Ureter (tissue), 1 donor: Measurements from ENCODE around the gene C6orf15. TPM values are rescaled to one million over a fixed set of nuclear protein-coding genes. Genes with fewer than 3 reads are reported as not detected.

Source experiments
- DNase-seq: peaks from one replicate; pipeline ENCODE4 v3.0.0-alpha.2; 2020; ENCODE audit warnings: low spot score
- total RNA-seq: library from RNA; stranded (reverse); gene quantifications from one replicate; pipeline ENCODE4 v1.2.4, GENCODE V29; 2023
- donor health status: DM: yes; HTN: yes; CAD: no.

C6orf15 gene
- total RNA-seq, 1 donor from 2014 or later: not detected

GRCh38 chr6:31130751-31131150, 18.4 kb upstream of the C6orf15 start:
- no peak for DNase-seq

DNA sequence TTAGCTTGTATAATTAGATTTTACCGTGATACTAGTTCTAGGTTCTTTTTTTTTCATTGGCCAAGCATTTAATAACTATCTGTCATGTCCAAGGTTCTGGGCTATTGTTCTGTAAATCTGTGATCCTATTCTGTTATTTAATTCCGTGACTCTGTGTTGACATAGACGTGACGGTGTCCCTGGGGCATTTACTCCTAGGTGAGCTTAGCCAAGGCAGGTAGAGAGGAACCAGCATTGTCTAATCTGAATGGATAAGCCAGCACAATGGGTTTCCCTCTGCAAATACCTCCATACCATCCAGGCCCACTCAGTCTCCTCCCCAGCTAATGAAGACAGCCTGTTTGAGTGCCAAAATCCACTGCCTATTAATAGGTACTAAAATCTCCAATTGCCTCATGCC, 16.8 kb upstream of the C6orf15 start:
- DNase-seq: no peak

DNA sequence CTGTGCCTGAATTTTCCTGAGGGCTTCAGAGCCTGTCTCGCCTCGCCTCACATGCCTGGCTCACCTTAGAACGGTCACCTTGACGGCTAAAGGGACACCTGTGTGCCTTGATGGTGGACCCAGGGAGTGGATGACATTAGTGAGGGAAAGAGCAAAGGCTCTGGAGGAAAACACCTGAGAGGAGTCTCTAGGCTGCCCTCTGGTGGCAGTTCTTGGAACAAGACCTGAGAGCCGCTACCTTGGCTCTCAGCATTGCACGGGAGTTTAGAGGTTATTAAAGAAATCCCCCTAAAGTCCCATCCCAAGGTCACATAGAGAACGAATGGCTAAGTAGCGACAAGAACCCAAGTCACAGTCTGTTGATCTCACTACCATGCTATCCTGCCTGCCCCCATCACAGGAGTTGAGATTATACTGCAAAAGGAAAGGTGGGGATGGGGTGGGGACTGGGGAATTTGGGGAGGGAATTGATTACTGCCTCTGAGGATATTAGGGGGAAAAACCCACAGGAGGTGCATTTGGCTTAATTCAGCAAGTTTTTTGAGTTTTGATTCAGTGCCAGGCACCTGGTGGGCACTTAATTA, 15.8 kb upstream of the C6orf15 start:
- no peak for DNase-seq

DNA sequence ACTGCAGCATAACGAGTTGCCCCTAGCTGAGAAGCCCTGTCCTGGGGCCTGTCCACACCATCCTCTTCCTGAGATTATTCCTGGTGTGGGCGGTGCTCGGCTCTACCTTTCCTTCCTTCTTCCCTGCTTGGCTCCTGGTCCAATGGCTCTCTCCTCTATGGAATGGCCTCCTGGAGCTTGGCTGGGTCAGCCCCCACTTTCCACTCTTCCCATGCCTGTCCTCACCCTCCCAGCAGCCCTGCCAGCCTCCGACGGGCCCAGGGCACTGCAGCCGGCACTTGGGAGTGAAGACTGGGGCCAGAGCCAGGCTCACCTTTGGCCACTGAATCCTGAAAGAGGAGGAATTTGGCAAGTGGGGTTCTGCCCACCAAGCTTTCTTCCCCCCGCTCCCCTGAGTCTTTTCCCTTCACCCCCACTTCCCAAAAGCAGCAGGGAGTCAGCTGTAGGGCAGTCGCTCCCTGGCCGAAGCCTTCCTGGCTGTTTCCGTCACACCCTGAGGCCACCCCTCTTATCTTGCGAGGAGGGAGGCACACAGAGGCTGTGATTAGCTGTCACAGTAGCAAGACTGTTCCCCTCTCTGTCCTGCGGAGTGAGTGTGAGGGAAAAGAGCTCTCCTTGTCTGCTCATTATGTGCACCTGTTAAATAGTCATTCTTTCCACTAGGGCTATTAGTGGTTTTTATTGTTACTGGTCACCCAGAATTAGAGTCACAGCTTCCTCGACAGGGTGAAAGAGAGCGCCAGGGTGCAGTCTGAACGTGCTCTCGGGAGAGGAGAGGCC, 14.2 kb upstream of the C6orf15 start:
- DNase-seq: no peak

DNA sequence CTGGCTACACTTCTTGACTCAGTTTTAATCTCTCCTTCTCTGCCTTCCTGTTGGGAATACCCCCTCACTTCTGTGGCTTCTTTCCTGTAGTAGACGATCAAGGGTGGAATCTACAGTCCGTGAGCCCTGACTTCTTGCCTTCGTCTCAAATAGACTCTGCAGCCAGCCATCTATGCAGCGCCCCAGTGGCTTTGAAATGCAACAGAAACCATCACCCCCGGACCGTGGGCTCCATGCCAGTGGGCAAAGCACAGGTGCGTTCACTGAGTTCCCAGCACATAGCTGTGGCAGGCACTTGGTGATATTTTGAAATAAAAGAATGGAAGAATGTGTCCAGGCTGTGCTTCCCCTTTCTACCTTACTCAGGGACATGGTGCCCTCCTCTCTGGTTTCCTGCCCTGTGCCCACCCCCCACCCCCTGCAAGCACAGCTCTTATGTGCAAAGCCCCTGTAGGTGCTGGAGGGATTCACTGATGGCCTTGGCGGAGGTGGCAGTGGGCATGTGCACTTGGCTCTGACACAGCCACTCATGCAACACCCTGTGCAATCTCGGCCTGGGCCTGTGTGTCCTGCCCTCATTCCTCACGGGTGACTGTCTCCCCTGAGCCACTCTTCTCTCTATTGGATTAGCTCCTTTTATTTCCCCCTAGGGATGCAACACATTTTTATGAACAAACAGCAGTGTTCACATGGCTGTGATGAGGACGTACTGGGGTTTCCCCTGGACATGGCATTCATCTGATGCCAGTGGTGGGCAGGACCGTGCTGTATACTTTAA, 13.4 kb upstream of the C6orf15 start:
- DNase-seq: no peak

DNA sequence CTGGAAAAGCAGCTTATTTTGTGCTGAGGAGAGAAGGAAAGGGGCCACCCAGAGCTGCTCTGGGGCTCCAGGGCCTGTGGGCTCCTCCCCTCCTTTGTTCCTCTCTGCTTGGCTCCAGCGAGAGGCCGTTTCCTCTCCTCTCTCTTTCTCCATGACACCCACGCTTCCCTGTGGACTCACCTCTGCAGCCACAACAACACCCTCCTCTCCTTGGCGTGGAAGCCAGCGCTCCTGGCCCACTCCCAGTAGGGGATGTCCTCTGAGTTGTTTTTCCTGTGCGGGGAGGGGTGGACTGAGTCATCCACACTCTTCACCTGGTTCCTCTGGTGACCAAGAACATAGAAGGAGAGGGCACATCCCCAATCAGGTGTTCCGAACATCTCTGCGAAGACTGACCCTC, 12.8 kb upstream of the C6orf15 start:
- peak; percentile 59 for DNase-seq

DNA sequence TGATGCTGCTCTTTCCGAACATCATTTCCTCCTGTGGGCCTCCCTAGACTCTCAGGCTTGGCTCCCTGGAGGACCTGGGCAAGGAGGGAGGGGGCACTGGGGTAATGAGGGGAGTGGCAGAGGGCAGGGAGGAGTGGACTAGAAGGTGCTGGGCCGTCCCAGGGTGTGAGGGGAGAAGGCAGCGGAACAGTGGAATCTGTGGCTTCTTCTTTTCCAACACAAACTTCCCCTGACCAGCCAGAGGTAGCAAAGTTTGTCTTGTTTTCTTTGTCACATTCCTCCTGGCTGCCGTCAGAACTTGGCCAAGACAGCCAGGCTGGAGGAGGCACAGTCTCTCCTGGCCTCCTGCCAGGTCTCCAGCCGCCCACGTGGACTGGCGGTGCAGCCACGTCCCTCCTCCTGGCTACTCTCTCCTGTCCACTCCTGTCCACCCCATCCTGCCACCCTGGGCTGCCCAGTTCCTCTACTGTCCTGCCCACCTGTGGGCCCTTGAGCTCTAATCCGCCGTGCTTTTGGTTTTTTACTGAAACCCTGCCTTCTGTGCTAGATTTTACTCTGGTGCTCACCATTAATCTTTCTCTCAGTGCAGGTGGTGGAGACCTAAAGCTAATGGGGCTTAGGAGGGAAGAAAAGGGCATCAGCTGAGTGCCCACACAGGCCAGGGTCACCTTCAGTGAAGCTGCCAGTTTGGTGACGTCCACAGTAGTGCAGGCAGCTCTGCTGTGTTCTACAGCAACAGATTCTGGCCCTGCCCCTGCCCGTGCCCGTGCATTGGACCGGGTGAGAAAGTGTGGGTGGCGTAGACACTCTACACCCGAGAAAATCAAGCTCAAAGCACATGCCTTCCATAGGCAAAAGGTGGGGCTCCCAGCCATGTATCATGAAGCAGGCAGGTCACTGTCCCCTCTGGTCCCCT, 10.7 kb upstream of the C6orf15 start:
- DNase-seq: peak; percentile 90

DNA sequence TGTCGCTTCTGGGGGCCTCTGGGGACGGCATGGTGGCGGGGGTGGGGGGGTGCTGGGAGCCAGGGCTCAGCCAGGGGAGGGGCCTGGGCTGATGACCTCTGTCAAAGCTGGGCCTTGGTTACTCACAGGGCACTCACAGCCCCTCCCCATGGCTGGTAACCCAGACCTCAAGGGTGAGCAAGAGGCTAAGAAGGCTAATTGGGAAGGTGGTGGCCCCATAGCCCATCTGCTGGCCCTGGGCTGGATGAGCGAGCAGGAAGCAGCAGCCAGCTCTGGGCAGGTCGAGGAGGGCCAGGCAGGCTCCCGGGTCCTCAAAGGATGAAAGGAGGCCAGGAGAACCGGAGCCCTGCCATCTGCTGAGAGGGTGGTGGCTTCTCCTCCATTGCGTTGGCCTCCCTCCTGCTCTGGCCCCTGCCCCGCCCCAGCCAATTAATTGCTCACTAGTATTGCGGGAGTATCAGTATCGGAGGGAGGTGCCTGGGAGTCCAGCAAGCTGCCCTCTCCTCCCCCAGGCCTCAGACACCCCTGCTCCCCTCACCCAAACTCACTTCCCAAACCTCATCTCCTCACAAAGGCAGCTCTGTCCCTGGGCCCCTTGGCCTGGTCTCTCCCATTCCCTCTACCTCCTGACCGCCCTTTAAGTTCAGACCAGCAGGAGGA, 8.9 kb upstream of the C6orf15 start:
- DNase-seq: no peak

- no peak for DNase-seq
These were observed 8.0 kb upstream of the C6orf15 start, which contains the start of gene CDSN for GRCh38 chr6:31120151-31120915. TSS of gene CDSN (minus strand) at chr6:31120446. CDS start at chr6:31120419, 27 bp downstream.

DNA sequence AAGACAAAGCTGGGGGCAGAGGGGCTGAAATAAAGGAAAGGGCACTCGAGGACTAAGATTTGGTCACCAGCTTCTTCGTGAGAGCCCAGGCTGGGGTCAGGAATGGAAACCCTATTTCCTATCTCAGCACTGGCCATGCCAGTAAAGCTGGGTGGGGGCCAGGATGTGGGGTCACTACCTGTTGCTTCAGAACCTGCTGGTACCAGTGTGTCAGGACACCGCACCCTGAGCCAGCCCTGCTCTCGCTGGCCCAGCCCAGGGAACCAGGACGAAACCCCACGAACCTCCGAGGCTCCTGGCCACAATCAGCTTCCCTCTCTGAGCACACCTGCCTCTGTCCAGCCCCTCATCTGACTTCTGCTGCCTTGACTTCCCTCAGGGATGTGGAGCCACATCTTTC, 5.8 kb upstream of the C6orf15 start:
- no peak for DNase-seq

DNA sequence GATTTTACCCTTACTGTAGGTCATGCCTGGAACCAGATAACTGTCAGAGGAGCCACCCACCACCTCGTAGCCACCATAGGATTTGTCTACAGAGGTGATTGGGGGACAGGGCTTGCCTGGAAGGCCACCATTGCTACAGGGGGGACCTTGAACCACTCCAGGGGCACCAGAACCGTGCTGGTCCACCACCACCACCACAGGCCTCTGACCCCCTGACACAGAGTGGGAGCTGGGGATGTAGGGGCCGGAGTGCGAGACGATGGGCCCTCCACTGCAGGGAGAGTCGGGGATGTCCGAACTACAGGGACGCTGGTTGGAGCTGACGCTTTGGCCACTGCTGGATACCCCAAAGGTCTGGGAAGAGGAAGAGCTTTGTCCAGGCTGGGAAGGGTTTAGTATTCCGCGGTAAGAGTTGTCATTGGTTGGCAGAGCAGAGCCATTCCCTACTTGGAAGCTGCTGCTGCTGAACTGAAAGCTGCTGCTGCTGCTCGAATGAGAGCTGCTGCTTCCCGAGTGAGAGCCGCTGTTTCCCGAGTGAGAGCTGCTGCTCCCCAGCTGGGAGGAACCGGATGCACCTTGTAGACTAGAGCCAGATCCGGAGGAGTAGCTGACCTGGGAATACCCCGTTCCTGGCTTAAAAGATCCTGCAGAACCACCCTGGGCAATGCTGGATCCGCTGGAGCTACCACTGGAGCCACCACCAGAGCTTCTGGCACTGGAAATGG, 4.4 kb upstream of the C6orf15 start:
- no peak for DNase-seq

- DNase-seq: no peak
These were observed 3.7 kb upstream of the C6orf15 start for GRCh38 chr6:31115941-31116560.

- no peak for DNase-seq
These were observed 2.8 kb upstream of the C6orf15 start for GRCh38 chr6:31114970-31115849.

DNA sequence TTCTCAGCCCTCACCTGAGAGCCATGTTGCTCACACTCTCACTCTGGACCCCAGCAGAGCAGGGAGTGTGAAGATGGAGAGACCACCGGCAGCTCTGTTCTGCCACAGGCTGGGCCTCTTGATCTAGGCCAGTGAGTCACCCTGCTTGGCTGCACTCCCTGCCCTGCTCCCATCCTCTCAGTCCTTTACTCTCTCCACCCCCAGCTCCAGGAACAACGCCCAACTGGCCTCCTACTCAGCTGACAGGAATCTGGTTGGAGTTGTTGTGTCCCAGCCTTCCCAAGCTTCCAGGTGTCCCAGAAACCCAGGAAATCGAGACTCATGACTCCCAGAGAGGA, 2.1 kb upstream of the C6orf15 start, which contains the start of gene PSORS1C1:
Gene PSORS1C1, plus strand, starts transcription at position 260 of the 338 bp plus-strand sequence. CDS start 14,833 bp downstream, outside the sequence.
- DNase-seq: peak; percentile 69

- DNase-seq: no peak
These were observed 1.6 kb upstream of the C6orf15 start for GRCh38 chr6:31113861-31114540.

DNA sequence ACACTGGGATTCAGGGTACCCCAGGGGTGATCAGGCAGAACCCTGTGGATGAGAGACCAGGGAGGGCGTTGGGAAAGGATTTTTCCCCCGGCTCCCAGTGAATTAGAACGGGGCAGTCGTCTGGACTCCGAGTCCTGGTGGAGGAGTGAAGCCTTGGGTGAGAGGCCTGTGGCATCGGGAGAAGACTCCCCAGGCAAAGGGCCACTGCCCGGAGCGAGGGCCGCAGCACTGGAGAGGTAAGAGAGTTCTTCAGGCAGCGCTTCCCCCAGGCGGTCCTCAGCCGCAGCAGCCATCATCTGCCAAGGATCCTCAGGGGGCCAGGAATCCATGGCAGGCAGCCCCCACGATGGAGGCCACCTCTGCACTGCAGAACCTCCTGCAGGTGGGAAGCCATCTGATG, 663 bp downstream of the C6orf15 start:
- DNase-seq: no peak

DNA sequence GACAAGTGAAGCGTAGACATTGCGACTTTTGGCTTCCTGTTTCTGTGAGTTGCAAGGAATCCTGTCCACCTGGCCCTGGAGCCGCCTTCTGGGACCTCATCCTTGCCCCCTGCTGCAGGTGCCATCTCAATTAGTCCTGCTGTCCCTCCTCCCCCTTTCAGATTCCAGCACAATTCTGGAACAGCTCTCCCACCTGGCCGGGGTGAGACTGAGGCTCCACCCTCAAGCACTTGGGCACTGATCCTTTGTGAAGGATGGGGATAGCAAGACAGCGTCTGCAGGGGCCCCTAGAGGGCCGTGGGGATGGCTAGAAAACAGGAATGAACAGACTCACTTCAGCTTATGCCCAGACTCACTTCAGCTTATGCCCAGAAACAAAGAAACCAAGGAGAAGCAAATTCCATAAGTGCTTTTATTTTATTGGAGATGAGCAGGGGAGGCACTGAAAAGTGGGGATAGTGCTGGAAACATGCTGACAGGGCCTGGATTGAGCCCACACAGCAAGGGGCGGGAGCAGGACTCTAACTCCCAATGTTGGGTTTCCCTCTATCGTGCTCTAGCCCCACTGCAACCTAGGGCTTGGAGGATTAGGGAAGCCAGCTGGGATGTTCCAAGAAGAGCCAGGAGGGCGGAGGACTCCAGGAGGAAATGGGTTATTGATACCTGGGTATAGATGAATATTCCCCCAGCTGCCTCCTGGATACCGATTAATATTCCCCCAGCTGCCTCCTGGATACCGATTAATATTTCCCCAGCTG, 1.4 kb downstream of the C6orf15 start:
- no peak for DNase-seq
